ENCODE results near the gene NTRK3.
A peak's percentile ranks its signal among the peaks of the same experiment; 100 is the strongest.

Gene NTRK3

GRCh38 chr15:88257311-88258092 lies 963 bp upstream of the NTRK3 start:
- DNase-seq: no peak

GRCh38 chr15:88255484-88256278 lies 858 bp downstream of the NTRK3 start:
- no peak for DNase-seq

DNA sequence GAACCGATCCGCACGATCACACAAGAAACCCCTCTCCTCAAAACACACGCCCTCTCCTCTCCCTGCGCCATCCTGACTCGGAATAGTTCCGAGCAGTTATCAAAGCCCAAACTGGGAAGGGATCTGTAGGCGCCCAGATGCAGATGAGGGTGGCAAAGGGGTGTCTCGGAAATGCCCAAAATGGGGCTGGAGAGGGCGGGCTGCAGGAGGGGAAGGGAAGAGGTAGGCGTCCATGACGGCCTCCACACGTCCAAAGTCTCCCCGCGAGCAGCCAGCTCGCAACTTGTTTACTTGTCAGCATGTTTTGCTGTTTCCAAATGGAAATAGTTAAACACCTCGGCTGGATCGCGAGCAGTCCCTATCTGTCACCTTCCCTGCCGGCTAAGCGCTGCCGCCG lies 1.5 kb downstream of the NTRK3 start:
- DNase-seq: no peak

DNA sequence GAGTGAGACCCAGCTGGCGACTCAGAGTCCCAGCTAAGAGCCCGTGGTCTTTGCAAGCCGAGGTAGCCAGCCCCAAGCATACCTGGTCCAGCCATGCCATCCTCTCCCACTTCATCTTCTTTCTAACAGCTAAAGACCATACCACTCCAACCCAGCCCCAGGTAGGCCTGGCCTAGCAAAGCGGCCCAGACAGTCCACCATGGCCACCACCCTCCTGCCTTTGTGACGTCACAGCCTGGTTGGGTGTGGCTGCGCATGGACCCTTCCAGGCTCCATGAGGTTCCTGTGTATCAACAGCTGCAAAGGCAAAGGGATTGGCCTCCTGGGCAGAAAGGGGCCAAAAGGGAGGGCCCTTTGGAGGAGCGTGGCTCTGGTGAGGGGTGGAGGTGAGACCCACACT lies 4.1 kb downstream of the NTRK3 start:
- no peak for DNase-seq

DNA sequence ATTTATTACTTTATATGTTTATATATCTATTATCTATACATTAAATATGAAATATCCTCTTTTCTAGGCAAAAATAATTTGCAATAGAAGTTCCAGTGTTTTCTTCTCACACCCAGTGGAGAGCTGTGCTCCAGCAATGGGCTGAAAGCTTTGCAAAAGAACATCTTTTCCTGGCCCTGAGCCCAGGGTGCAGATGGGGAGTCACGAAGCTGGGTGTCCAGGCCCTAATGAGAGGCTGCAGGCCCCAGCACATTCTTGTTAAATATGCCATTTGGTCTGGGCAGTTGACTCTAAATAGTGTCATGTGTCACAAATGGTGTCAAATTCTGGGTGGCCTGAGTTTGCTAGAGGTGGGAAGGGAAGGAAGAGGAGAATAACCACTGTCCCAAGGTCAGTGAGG lies 5.7 kb downstream of the NTRK3 start:
- no peak for DNase-seq

GRCh38 chr15:88249220-88249619 lies 7.3 kb downstream of the NTRK3 start:
- no peak for DNase-seq

DNA sequence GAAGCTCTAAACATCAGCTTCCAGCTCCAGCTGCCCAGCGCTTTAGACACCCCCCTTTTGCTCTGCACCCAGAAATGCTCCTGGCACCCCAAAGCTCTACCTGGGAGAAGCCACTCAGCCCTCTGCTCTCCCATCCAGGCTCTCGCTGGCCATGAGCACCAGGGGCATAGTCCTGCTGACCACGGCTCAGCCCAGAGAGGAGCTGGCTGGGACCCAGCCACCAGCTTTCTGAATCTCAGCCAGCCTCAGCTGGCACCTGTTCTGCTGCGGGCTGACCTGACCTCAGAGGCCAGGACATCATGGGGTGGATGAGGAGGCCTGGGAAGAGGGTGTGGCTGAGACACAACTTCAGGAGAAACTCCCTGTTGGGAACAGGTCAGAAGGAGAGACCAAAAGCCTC lies 8.6 kb downstream of the NTRK3 start:
- no peak for DNase-seq

GRCh38 chr15:88246666-88247446 lies 9.7 kb downstream of the NTRK3 start:
- peak; percentile 90 for DNase-seq

GRCh38 chr15:88246081-88246480 lies 10.5 kb downstream of the NTRK3 start:
- no peak for DNase-seq

DNA sequence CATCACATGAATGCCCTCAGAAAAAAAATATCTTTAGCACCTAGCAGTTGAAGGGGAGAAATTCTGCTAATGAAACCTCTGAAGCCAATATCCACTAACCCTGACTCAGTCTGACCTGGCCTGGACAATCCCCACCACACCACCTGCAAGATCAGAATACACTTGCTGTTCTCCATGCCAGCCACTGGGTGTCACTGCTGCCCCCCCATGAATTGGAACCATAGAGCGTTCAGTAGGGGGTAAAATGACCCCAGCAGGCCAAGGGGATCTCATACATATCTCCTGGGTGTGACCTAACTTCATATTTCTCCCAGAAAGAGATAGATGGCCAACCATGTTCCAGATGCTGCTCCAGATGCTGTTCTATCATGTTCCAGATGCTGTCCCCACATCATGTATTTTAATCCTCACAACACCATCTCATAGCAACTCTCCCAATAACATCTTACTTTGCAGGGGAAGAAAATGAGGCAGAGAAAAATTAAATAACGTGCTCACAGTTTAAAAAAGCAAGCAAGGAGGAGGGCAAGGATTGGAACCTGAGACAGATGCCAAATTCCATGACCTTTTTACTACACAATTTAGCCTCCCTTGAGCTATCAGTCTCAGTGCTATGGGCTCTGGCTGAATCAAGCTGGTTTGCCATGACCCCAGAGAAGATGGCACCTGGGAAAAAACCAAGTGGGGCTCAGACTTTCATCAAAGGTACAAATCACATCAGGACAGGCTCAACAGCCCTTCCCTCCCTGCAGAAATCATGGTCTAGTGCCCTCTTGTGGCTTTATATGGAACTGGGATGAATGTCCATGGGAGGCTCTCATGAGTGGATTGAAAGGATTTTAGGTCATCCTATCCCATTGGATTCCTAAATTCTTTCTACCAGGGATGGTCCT lies 12.4 kb downstream of the NTRK3 start:
- DNase-seq: no peak

DNA sequence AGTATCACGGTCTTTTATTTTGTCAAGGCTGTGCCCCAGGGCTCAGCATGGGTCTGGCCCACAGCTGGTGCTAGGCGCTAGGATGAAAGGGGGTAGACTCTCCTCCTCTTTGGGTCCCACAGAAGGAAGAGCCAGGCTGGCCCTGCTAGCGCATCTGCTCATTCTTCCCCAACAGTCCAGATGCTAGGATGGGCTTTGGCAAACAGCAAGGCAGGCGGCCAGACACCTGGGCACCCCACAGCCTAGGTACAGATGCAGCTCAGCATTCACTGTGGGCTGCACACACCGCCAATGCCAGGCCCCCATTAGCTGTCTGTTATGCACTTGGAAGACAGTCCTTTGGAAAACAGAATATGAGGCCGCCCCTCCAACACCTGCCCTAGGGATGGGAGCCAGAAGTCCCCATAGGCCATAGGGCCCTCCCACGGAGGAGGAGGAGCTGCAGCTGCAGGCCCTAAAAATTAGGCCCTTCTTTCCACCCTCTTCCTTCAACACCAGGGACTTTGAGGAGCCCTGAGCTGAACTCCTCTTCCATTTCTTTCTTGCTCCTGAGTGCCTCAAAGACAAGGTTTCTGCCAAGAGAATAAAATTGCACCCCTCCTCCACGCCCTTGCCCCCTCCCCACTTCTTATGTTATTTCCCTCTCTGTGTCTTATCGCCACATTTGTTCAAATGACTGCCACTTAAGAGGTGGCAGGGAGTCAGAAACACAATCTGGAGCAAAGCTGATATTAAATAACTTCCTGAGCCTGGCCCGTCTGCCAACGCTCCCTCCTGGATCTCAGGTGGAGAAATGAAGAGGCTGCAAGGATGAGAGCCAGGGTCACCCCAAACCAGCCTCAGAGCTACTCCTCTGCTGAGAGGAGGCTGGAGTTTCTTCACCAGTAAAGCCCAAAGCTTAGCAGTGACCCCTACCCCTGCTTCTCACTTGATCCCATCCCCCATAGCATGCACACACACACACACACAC lies 13.7 kb downstream of the NTRK3 start:
- no peak for DNase-seq

DNA sequence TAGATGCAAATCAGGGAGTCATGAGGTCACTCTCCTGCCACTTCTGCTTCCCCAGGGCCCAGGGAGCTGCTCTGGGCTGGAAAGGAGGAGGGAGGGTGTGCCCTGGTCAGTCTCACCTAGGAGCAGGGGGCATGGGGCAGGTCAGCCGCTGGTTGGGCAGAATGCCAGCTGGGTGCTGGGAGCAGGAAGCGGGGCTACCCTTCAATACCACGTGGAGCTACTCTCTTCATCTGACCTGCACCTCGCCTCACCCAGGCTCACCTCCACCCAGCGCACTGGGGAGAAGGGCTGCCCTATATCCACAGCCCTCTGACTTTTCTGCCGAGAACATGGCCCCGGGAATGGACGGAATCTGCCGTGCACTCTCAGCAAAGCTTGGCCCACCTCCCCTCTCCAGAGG lies 15.1 kb downstream of the NTRK3 start:
- DNase-seq: no peak

DNA sequence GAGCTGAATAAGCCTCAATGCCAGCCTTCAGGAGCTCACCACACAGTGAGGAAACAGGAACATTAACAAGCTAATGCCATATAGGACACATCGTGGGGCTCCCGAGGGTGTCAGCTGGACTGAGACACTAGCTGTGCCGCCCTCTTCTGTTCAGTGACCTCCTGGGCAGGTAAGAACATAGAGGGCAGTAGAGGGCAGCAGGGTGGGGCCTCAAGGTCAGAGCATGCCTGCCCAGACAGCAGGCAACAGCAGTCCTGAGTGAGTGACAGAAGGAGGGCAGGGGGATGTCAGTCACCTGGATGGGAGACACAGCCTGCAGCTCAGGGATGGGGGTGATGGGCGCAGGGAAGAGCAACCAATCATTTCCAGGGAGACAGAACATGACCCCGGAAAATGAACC lies 15.5 kb downstream of the NTRK3 start:
- no peak for DNase-seq

DNA sequence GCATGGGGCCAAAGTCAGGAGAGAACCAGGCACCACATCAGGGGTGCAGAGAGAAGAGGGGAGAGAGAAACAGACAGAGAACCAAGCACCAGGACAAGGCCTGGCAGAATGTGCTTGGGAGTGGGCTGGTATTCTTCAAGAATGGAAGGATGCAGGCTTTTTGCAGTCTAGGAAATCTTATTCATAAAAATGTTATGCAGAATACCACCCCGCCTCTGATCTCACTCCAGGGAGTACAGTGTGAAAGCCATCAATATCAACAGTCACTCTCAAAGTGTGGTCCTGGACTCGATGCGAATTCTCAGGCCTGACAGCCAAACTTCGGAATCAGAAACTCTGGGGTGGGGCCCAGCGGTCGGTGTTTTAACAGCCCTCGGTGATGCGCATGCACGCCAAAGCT lies 16.9 kb downstream of the NTRK3 start:
- DNase-seq: no peak

GRCh38 chr15:88238618-88239430 lies 17.7 kb downstream of the NTRK3 start:
- DNase-seq: no peak

GRCh38 chr15:88234711-88235110 lies 21.8 kb downstream of the NTRK3 start:
- no peak for DNase-seq

DNA sequence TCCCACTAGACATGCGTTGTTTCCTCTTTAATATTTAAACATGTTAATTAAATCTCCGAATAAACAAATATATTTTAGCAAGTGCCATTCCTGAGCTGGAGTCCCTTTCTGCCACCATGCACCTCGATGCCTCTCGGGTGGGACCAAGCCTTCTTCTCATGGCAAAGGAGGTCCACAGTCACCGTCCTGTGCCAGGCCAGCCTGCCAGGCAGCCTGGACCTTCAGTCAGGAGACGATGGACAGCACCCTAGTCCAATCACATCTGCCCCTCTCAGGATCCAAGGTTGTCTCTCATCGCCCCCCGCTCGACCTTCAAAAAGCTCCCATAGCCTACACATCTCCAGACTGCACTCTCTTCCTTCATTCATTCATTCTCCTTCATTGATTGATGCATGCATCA lies 22.6 kb downstream of the NTRK3 start:
- peak; percentile 42 for DNase-seq

DNA sequence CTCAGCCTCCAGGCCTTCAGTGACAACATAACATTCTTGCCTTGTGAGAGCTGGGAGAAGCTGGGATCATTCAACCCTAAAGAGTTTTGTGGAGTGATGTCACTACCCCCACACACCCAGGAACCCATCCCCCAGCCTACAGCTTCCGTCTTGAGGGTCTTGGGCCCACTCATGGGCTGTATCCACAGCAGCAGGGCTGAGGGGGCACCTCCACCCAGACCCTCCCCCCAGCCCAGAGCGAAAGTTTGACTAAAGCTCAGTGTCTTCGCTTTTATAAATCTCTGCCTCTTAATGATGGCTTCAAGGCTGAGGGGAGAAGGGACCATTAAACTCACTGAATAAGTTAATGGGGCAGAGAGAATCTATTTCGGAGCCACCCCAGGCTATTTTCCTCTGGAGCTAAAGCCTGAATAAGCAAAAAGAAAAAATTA lies 23.8 kb downstream of the NTRK3 start:
- peak; percentile 28 for DNase-seq

DNA sequence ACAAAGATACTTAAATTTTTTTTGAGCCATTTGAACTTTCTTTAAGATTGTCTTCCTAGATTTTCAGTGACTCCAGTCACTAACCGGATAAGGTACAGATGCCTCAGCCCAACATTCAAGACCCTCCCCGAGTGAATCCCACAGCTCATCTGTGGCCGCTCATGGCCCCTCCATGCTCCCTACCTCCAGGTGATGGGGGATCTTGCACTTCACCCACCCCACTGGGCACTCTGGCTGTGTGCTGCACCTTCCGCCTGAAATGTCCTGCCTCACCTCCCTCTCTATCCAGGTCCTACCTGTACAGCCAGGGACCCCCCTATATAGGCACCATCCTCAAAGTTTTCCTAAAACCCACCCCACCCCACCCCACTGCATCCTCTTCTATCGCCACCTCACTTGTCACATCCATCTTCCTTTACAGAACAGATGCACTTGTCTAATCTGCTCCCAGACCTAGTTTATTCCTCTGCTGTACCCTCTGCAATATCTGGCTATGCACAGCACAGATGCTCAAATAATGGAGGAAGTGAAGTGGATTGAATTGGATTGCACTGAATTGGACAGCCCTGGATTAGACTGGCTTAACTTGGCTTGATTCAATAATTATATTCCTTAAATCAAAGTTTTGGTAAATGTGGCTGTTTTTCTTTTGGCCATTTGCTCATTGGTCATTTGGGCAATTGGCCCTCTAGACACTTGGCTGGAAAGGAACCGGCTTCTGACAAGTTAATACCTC lies 24.5 kb downstream of the NTRK3 start:
- DNase-seq: peak; percentile 46

DNA sequence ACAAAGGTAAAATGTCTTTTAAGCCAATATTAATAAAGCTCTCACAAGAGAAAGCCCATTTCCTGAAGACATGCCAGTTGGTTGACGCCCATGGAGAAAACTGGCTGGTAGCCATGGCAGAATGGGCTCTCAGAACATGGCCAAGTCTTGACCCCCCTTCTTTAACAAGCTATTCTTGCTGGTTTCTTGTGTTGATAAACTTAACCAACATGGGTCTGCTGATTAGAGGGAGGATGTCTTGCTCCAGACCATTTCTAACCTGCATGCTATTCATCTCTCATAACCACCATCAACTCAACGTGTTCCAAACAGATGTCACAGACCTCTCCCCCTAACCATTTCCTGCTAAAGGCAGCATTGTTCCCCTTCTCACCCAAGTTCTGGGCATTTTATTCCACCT lies 25.7 kb downstream of the NTRK3 start:
- DNase-seq: no peak

All from activated effector memory CD4-positive, alpha-beta T cell treated with anti-CD3 and anti-CD28 coated beads, Interleukin-2, amount 50 U/mL, for 16 hours (primary cell).